ENCODE measurements around the gene PRIMPOL. TPM values are rescaled to one million over a fixed set of nuclear protein-coding genes. Genes with fewer than 3 reads are reported as not detected.
A peak's percentile ranks its signal among the peaks of the same experiment; 100 is the strongest.

The PRIMPOL gene
- total RNA-seq, 2 donors from 2014 or later, result 24.1 to 34.2 TPM

DNA sequence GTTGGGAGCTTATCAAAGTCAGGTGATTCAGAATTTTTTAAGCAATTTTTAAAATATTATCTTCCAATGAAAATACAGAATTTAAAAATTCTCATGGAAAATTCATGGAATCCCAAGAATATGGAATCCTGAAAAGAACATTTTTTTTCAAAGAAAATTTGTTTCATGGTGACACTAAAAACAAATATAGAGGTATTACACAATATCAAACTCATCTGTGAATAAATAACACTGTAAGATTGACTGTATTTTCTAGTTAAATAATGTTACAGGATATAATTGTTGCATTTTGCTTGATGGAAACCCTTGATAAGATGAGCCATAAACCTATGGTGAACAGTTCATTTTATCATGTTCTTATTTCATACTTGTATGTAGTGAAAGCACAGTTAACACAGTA, 11.4 kb downstream of the PRIMPOL start:
- DNase-seq (no peak), ATAC-seq (replicated peaks in 1 of 2) (no peak)
- Mint-ChIP-seq H3K36me3 (ENCODE audit: insufficient read depth in 2 of 2) (peaks cover 3% of the 10 kb centered on the region in 2 donors), H3K4me1 (ENCODE audit: low read depth) (no peaks in the 10 kb centered on the region), H3K4me3 (no peak overlapping the region), H3K27ac (no peak overlapping the region), H3K27me3 (ENCODE audit: low read depth) (no peaks in the 10 kb centered on the region), H3K9me3 (no peaks in the 10 kb centered on the region)

DNA sequence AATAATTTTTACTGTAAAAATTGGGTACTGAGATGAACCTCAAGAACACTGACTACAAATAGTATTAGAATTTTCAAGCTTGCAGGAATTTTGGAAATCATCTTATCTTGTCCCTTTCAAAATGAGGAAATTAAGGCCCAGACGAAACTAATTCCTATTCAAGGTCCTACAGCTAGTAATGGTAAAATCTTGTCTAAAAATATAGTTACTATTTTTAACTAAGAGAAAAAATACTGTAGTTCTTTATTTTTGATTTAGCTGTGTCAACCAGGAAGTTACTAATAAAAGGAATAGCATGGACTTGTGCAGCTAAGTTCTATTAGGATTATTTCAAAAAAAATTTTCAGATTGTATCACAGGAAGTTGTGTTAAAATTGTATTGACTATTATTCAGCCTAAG, 12.7 kb downstream of the PRIMPOL start:
- DNase-seq (no peak), ATAC-seq (replicated peaks in 1 of 2) (no peak)
- Mint-ChIP-seq H3K4me1 (ENCODE audit: low read depth) (no peaks in the 10 kb centered on the region), H3K27ac (no peak overlapping the region), H3K9me3 (no peaks in the 10 kb centered on the region), H3K27me3 (ENCODE audit: low read depth) (no peaks in the 10 kb centered on the region), H3K4me3 (no peak overlapping the region), H3K36me3 (ENCODE audit: insufficient read depth in 2 of 2) (peaks cover 3% of the 10 kb centered on the region in 2 donors)

DNA sequence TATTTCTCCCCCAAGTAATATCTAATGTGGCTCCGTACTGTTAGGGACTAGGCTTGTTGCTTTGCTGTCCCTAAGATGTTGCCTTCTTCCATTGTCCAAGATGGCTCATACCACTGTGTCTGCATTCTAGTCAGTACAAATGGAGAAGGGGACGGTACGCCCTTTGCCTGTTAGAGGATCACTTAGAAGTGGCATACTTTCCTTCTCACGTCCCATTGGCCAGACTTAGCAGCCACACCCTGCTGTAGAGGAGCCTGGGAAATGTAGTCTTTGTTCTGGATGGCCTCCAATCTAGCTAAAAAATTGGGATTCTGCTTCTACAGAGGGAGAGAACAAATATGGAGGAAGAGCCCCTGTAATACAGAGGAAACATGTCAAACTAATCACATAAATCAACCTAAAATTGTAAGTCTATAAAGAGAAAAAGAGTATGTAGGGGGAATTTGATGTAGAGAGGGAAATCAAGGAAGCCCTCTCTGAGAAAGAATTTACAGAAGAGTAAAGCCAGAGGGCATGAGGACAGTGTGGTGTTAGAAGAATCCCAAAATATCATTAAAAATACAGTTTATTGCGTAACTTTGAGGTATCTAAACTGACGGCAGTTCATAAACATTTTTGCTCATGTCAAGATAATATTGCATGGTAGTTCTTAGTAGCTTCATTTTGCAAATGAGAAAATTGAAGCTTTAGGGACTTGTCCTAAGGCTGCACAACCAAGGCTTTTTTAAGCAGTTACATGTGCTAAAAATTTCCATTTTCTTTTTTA, 15.1 kb downstream of the PRIMPOL start:
- H3K9me3 Mint-ChIP-seq, result no peaks in the 10 kb centered on the region
- peaks cover 10 to 12% of the 10 kb centered on the region in 2 donors for H3K36me3 Mint-ChIP-seq (ENCODE audit: insufficient read depth in 2 of 2)
- peaks cover 20% of the 10 kb centered on the region for H3K4me1 Mint-ChIP-seq (ENCODE audit: low read depth)
- H3K27me3 Mint-ChIP-seq (ENCODE audit: low read depth), result no peaks in the 10 kb centered on the region
- no peak overlapping the region for H3K4me3 Mint-ChIP-seq
- ATAC-seq (replicated peaks in 1 of 2) (peak in 1 of 2 donors; percentile 43), DNase-seq (no peak)
- no peak overlapping the region for H3K27ac Mint-ChIP-seq

DNA sequence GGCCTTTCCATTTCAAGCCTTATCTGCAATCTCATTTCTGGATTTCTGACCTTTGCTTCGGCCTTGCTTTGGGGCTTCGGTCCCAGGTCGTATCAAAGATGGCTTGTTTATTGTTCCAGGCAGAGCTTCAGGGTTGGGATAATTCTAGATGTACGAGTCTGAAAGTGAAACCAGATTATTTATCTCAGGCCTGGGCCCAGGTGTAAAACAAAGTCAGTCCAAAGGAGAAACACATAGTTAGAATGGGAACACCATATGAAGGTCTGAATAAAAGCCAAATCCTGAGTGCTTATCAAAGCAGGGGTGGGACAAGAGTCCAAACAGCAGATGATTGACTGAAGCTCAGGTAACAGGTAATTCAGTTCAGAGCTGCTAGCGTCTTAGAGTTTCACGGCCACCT, 17.1 kb downstream of the PRIMPOL start:
- H3K4me1 Mint-ChIP-seq (ENCODE audit: low read depth), result peaks cover 24% of the 10 kb centered on the region
- no peak overlapping the region for H3K27ac Mint-ChIP-seq
- H3K9me3 Mint-ChIP-seq, result no peaks in the 10 kb centered on the region
- peaks cover 7 to 9% of the 10 kb centered on the region in 2 donors for H3K36me3 Mint-ChIP-seq (ENCODE audit: insufficient read depth in 2 of 2)
- ATAC-seq (replicated peaks in 1 of 2) (no peak), DNase-seq (no peak)
- H3K27me3 Mint-ChIP-seq (ENCODE audit: low read depth), result no peaks in the 10 kb centered on the region
- H3K4me3 Mint-ChIP-seq, result no peak overlapping the region

DNA sequence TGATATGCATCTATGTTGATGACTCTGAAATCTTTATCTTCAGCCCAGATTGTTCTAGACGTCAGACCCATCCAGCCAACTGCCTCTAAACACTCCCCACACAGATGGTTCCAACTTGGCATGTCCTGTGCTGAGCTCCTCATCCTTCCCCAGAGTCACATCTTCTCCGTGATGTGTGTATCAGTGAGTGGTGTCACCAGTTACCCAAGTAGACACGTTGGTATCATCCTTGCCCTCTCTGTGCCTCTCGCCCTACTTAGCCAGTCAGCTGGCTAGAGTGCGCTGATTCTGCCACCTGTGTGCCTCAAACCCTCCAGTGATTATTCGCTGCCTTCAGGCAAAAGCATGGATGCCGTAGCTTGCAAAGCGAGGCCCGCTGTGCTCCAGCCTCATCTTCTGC, 18.6 kb downstream of the PRIMPOL start:
- no peaks in the 10 kb centered on the region for H3K27me3 Mint-ChIP-seq (ENCODE audit: low read depth)
- ATAC-seq (replicated peaks in 1 of 2) (peak; percentile 42 to 55), DNase-seq (no peak)
- H3K4me3 Mint-ChIP-seq, result no peak overlapping the region
- H3K27ac Mint-ChIP-seq, result peak overlapping the region; percentile 91
- no peaks in the 10 kb centered on the region for H3K9me3 Mint-ChIP-seq
- H3K36me3 Mint-ChIP-seq (ENCODE audit: insufficient read depth in 2 of 2), result peaks cover 7 to 12% of the 10 kb centered on the region in 2 donors
- peaks cover 24% of the 10 kb centered on the region for H3K4me1 Mint-ChIP-seq (ENCODE audit: low read depth)

DNA sequence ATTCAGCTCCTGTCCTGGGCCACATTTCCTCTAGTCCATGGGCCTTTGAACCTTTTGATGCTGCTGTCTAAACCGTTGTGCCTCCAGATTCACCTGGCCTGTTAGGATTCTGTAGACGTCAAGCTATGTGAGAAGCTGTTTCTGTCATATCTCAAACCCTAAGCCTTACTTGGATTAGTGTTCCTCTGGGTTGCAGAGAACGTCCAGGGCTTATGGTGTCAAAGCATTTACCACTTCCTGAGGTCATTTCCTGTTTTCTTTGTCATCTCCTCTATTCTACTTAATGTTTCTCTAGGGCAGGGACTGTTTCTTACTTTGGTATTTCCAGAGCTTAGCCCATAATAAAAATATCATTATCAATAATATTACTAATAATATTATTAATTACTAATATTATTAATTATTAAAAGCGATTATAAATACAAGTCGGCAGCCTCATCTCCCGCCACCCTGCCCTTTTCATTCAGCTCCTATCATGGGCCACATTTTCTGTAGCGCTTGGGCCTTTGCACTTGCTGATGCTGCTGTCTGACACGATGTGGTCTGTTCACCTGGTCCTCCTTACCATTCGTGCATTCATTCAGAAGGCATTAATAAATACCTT, 19.1 kb downstream of the PRIMPOL start:
- H3K9me3 Mint-ChIP-seq, result no peaks in the 10 kb centered on the region
- no peak overlapping the region for H3K4me3 Mint-ChIP-seq
- peaks cover 7 to 12% of the 10 kb centered on the region in 2 donors for H3K36me3 Mint-ChIP-seq (ENCODE audit: insufficient read depth in 2 of 2)

DNA sequence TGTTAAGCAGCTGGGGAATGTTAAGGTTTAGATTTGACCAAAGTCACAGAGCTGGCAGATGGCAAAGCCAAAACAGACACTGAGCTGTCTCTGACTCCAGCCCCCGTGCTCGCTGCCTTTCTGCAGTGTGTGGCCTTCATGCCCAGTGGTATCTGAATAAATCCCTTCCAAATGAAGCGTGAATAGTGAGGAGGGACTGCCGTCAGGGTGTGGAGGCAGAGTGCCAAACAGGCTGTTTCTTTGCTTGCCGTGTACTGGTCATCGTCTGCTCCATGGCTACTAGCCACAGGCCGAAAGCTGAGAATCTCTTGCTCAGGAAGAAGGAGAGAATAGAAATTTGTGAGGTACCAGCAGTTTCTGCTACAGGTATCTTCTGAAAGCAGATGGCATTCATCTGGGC, 19.7 kb downstream of the PRIMPOL start:
- Mint-ChIP-seq H3K27ac (peak overlapping the region; percentile 85), H3K9me3 (no peaks in the 10 kb centered on the region), H3K4me1 (ENCODE audit: low read depth) (peaks cover 24% of the 10 kb centered on the region), H3K4me3 (no peak overlapping the region), H3K27me3 (ENCODE audit: low read depth) (no peaks in the 10 kb centered on the region), H3K36me3 (ENCODE audit: insufficient read depth in 2 of 2) (peaks cover 7 to 12% of the 10 kb centered on the region in 2 donors)
- no peak for DNase-seq
- ATAC-seq (replicated peaks in 1 of 2), result no peak

More for the DNA sequence above, 19.1 kb downstream of the PRIMPOL start:
- peak; percentile 77 to 86 for ATAC-seq (replicated peaks in 1 of 2)
- Mint-ChIP-seq H3K4me1 (ENCODE audit: low read depth) (peaks cover 24% of the 10 kb centered on the region), H3K27ac (peak overlapping the region; percentile 91), H3K27me3 (ENCODE audit: low read depth) (no peaks in the 10 kb centered on the region)
- peak in 1 of 2 donors; percentile 15 for DNase-seq

DNA sequence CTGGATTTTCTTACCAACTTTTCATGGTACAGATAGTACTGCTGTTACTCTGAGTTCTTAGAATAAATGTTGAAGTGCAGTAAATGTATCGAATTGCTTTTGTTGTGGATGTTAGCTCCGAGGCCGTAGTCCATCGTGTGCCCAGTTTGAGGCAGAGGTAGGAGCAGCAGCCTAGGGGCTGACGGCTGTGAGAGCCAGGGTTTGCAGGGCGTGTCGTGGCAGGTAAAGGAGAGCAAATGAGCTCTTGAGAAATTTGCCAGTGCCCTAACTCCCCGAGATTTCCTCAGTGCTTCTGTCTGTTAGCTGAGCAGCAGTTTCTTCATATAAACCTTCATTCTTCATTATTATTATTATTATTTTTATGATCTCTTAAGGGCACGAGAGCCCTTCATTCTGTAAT, 21.6 kb downstream of the PRIMPOL start:
- Mint-ChIP-seq H3K36me3 (ENCODE audit: insufficient read depth in 2 of 2) (peaks cover 7 to 12% of the 10 kb centered on the region in 2 donors), H3K27me3 (ENCODE audit: low read depth) (no peaks in the 10 kb centered on the region), H3K27ac (no peak overlapping the region), H3K9me3 (no peaks in the 10 kb centered on the region), H3K4me3 (no peak overlapping the region), H3K4me1 (ENCODE audit: low read depth) (peaks cover 24% of the 10 kb centered on the region)
- ATAC-seq (replicated peaks in 1 of 2), result no peak
- no peak for DNase-seq

DNA sequence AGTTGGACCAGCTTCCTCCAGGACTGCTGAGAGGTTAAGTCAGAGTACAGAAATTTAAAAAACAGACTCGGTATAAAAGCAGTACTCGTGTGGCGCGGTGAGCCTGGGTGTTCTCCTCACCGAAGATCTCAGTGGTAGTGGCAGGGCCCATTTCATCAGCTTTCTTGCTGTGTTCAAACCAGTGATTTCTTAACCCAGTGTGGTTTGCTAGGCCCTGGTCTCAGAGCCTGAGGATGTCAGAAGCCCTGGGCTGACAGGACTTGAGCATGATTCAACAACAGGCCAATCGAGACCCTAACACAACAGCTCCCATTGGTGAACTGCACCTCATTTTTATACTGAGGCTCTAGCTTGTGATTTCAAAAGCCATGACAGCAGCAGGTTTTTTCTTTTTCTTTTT, 23.2 kb downstream of the PRIMPOL start:
- H3K27me3 Mint-ChIP-seq (ENCODE audit: low read depth), result no peaks in the 10 kb centered on the region
- H3K36me3 Mint-ChIP-seq (ENCODE audit: insufficient read depth in 2 of 2), result peaks cover 7 to 12% of the 10 kb centered on the region in 2 donors
- H3K9me3 Mint-ChIP-seq, result no peaks in the 10 kb centered on the region
- ATAC-seq (replicated peaks in 1 of 2) (no peak), DNase-seq (no peak)
- H3K27ac Mint-ChIP-seq, result no peak overlapping the region
- H3K4me1 Mint-ChIP-seq (ENCODE audit: low read depth), result peaks cover 23% of the 10 kb centered on the region
- H3K4me3 Mint-ChIP-seq, result no peak overlapping the region

DNA sequence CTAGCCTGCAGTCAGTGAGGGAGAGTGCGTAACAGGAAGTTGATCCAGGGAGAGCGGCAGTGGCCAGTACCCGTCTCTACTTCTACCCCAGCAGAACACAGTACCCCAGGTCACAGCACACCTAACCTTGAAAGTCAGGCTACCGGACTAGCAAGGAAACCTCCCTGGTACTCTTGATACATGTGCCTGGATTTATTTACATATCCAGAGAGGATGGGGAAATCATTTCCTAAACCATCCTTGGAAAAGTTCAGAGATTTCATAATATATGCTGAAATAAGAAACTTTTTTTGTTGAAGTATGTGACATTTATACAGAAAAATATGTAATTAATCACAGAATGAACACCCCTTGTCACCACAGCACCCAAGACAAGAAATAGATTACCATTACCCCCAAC, 24.5 kb downstream of the PRIMPOL start:
- ATAC-seq (replicated peaks in 1 of 2), result no peak
- Mint-ChIP-seq H3K27me3 (ENCODE audit: low read depth) (no peaks in the 10 kb centered on the region), H3K36me3 (ENCODE audit: insufficient read depth in 2 of 2) (peaks cover 0 to 7% of the 10 kb centered on the region in 2 donors), H3K27ac (no peak overlapping the region), H3K9me3 (no peaks in the 10 kb centered on the region), H3K4me1 (ENCODE audit: low read depth) (peaks cover 10% of the 10 kb centered on the region), H3K4me3 (no peak overlapping the region)
- no peak for DNase-seq

DNA sequence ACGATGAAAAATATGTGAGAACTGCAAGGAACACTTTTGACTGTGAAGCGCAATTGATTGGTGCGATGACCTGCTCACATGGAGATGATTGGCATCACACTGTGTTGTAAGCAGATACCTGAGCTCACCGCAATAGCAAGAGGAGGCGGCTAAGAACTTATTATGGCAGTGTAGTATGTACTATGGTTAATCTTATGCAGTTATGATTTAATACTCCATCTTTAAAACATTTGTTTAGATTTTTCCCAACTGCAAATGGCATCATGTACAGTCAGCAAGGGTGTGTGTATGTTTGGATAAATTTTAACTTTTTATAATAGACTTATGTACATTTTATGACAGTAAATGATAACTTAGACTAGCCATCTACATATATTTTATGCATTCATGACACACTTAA, 25.5 kb downstream of the PRIMPOL start:
- Mint-ChIP-seq H3K4me3 (no peak overlapping the region), H3K4me1 (ENCODE audit: low read depth) (peaks cover under 1% of the 10 kb centered on the region), H3K9me3 (no peaks in the 10 kb centered on the region), H3K27ac (no peak overlapping the region), H3K27me3 (ENCODE audit: low read depth) (no peaks in the 10 kb centered on the region), H3K36me3 (ENCODE audit: insufficient read depth in 2 of 2) (peaks cover 0 to 3% of the 10 kb centered on the region in 2 donors)
- no peak for ATAC-seq (replicated peaks in 1 of 2)
- DNase-seq, result no peak

DNA sequence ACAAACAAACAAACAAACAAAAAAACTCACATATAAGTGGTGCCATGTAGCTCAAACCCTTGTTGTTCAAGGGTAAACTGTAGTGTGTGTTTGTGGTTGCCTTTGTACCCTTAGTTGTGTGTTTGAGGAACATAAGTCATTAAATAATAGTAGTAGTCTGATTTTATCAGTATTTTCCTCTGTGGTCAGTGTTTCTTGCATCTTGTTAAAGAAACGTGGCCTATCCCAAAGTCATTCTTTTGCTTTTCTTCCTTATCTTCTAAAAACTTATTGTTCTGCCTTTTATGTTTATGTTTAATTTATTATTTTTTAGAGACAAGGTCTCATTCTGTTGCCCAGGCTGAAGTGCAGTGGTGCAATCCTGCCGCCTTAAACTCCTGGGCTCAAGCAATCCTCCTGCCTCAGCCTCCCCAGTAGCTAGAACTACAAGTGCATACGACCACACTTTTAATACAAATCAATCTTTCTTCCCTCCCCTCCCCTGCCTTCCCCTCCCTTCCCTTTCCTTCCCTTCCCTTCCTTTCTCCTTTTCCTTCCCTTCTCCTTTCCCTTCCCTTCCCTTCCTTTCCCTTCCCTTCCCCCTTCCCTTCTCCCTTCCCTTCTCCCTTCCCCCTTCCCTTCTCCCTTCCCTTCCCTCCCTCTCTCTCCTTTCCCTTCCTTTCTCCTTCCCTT, 26.4 kb downstream of the PRIMPOL start:
- no peak overlapping the region for H3K27ac Mint-ChIP-seq
- ATAC-seq (replicated peaks in 1 of 2), result no peak
- no peaks in the 10 kb centered on the region for H3K4me1 Mint-ChIP-seq (ENCODE audit: low read depth)
- no peak for DNase-seq
- no peaks in the 10 kb centered on the region for H3K9me3 Mint-ChIP-seq
- H3K4me3 Mint-ChIP-seq, result no peak overlapping the region
- H3K36me3 Mint-ChIP-seq (ENCODE audit: insufficient read depth in 2 of 2), result peaks cover 0 to 3% of the 10 kb centered on the region in 2 donors
- H3K27me3 Mint-ChIP-seq (ENCODE audit: low read depth), result no peaks in the 10 kb centered on the region

DNA sequence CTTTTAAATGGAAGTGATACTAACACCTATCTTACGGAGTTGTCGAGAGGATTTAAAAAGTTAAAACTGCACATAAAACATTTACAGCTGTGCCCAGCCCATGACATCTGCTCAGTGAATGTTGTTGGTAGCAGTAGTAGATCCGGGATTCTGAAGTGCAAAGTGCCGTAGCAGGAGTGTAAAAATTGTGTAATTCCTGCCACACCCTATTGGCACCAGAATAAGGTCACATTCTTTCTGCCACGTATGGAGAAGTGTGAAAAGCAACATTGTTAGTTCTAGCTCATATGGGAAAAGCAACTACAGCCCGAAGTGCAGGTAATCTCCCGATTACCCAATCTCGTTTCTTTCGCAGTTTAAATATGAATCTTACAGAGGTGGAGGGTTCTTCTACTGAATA, 31.2 kb downstream of the PRIMPOL start:
- no peaks in the 10 kb centered on the region for H3K9me3 Mint-ChIP-seq
- no peak overlapping the region for H3K4me3 Mint-ChIP-seq
- no peak for ATAC-seq (replicated peaks in 1 of 2)
- no peak for DNase-seq
- no peak overlapping the region for H3K27ac Mint-ChIP-seq
- H3K4me1 Mint-ChIP-seq (ENCODE audit: low read depth), result no peaks in the 10 kb centered on the region
- no peaks in the 10 kb centered on the region for H3K27me3 Mint-ChIP-seq (ENCODE audit: low read depth)
- no peaks in the 10 kb centered on the region for H3K36me3 Mint-ChIP-seq (ENCODE audit: insufficient read depth in 2 of 2)
